OCI-LY1 (cell line): Measurements from ENCODE around the gene RPL18A.

Experiments
- H2AFZ ChIP-seq: fragments of 200-600 bp; sonication (generic), shearing (Covaris generic); 2 replicates; pipeline ENCODE4 v1.6.0; 2014; ENCODE audit warnings: antibody characterized with exemption, mild to moderate bottlenecking, low read length
- H3F3A ChIP-seq: fragments of 200-600 bp; sonication (generic), shearing (Covaris generic); 2 replicates; pipeline ENCODE4 v1.6.0; 2014; ENCODE audit warnings: mild to moderate bottlenecking, antibody characterized with exemption, low read length, moderate library complexity; ENCODE audit not compliant: insufficient read depth
- H3K27ac ChIP-seq: fragments of 200-600 bp; sonication (generic); 2 replicates; pipeline ENCODE4 v1.5.1; 2014; ENCODE audit warnings: low read length, mixed run types, mild to moderate bottlenecking, low read depth; ENCODE audit not compliant: poor library complexity, severe bottlenecking
- H3K27me3 ChIP-seq: fragments of 200-600 bp; sonication (generic); 2 replicates; pipeline ENCODE4 v1.6.0; 2014; ENCODE audit warnings: antibody characterized with exemption, mild to moderate bottlenecking, low read length, moderate library complexity; ENCODE audit not compliant: insufficient read depth
- H3K36me3 ChIP-seq: fragments of 200-600 bp; sonication (generic); 2 replicates; pipeline ENCODE4 v1.6.1; 2014; ENCODE audit warnings: mild to moderate bottlenecking, antibody characterized with exemption, low read length, moderate library complexity, mixed read lengths; ENCODE audit not compliant: insufficient read depth
- H3K4me1 ChIP-seq: fragments of 200-600 bp; sonication (generic); 2 replicates; pipeline ENCODE4 v1.5.1; 2014; ENCODE audit warnings: mild to moderate bottlenecking, low read length, moderate library complexity; ENCODE audit not compliant: insufficient read depth, severe bottlenecking
- H3K4me2 ChIP-seq: fragments of 200-600 bp; sonication (generic), shearing (Covaris generic); 2 replicates; pipeline ENCODE4 v1.6.1; 2014; ENCODE audit warnings: low read length
- H3K4me3 ChIP-seq: fragments of 200-600 bp; sonication (generic); 2 replicates; pipeline ENCODE4 v1.5.1; 2014; ENCODE audit warnings: low read length, low read depth, mild to moderate bottlenecking, mixed read lengths; ENCODE audit not compliant: poor library complexity, severe bottlenecking
- H3K79me2 ChIP-seq: fragments of 200-600 bp; shearing (Covaris generic); 2 replicates; pipeline ENCODE4 v1.6.1; 2016; ENCODE audit warnings: mixed run types, low read length, mixed read lengths; ENCODE audit not compliant: insufficient read depth
- H3K9ac ChIP-seq: fragments of 200-600 bp; sonication (generic), shearing (Covaris generic); 2 replicates; pipeline ENCODE4 v1.6.1; 2014; ENCODE audit warnings: mild to moderate bottlenecking, low read length, mixed read lengths
- H3K9me2 ChIP-seq: fragments of 200-600 bp; sonication (generic), shearing (Covaris generic); 2 replicates; pipeline ENCODE4 v1.6.1; 2014; ENCODE audit warnings: low read depth, mild to moderate bottlenecking, low read length, mixed read lengths
- H3K9me3 ChIP-seq: fragments of 200-600 bp; shearing (Covaris generic); 2 replicates; pipeline ENCODE4 v1.6.1; 2014; ENCODE audit warnings: low read length, mixed read lengths
- H4K20me1 ChIP-seq: fragments of 200-600 bp; sonication (generic), shearing (Covaris generic); 2 replicates; pipeline ENCODE4 v1.6.0; 2016; ENCODE audit warnings: mild to moderate bottlenecking, low read length; ENCODE audit not compliant: insufficient read depth
- EZH2 ChIP-seq: fragments of 200-600 bp; sonication (generic), shearing (Covaris generic); IDR thresholded peaks from 2 replicates; pipeline ENCODE4 v1.8.0; 2017; ENCODE audit warnings: borderline replicate concordance, mixed run types, mild to moderate bottlenecking, antibody characterized with exemption, low read length, moderate library complexity, mixed read lengths
- TF ChIP-seq, protein P1 (sequence below): fragments of 200-600 bp; sonication (generic), shearing (Covaris generic); IDR thresholded peaks from 2 replicates; pipeline ENCODE4 v1.5.1; 2017; ENCODE audit warnings: mild to moderate bottlenecking, antibody characterized with exemption, low read length, moderate library complexity, mixed read lengths

RPL18A gene

DNA sequence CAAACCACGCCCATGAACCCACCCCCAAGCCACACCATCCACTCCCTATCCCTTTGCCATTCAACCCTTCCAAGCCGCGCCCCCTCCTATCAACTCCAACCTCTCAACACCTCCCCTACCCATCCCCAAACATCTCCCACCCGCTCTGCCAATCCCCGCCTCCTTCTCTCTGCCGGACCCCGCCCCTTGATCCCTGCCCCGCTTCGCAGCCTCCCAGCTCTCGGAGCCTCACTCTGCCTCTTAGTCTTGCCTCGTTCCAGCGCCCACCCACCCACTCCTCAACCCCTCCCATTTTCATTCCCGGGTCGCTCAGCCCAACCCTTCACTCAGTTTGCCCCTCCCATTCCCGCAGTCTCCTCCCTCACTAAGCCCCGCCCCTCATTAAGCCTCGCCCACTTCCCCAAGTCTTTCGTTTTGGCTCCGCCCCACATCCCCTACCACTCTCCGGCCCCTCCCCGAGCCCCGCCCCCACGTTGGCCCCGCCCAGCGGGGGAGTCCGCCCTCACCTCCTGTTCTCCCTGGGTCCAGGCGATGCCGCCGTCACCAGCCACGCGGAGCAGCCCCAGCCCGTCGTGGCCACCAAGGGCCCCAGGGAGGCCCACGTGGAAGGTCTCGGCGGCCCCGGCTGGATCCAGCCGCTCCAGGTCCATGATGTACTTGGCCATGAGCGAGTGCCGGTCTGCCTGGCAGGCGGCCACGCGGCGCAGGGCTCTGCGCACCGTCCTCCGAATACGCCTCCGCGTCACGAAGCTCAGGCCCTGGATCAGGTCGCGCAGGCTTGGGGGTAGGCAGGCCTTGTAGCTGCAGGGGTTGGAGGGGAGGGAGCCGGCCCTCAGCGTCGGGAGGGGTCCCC, 17.7 kb upstream of the RPL18A start:
- no peaks in the 10 kb centered on the region for H3K27me3 ChIP-seq
- H3K36me3 ChIP-seq: no peaks in the 10 kb centered on the region
- H3F3A ChIP-seq: no peaks in the 10 kb centered on the region
- no peak overlapping the region for H3K4me2 ChIP-seq
- H3K4me1 ChIP-seq: no peaks in the 10 kb centered on the region
- no peaks in the 10 kb centered on the region for H4K20me1 ChIP-seq
- no peaks in the 10 kb centered on the region for H3K9me2 ChIP-seq
- no peak overlapping the region for H3K9ac ChIP-seq
- H3K4me3 ChIP-seq: no peak overlapping the region
- no peak overlapping the region for H3K27ac ChIP-seq
- no peak overlapping the region for H2AFZ ChIP-seq
- H3K9me3 ChIP-seq: no peaks in the 10 kb centered on the region
- TF ChIP-seq EZH2: no peak
- TF ChIP-seq, protein P1, sequence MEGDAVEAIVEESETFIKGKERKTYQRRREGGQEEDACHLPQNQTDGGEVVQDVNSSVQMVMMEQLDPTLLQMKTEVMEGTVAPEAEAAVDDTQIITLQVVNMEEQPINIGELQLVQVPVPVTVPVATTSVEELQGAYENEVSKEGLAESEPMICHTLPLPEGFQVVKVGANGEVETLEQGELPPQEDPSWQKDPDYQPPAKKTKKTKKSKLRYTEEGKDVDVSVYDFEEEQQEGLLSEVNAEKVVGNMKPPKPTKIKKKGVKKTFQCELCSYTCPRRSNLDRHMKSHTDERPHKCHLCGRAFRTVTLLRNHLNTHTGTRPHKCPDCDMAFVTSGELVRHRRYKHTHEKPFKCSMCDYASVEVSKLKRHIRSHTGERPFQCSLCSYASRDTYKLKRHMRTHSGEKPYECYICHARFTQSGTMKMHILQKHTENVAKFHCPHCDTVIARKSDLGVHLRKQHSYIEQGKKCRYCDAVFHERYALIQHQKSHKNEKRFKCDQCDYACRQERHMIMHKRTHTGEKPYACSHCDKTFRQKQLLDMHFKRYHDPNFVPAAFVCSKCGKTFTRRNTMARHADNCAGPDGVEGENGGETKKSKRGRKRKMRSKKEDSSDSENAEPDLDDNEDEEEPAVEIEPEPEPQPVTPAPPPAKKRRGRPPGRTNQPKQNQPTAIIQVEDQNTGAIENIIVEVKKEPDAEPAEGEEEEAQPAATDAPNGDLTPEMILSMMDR: no peak
- H3K79me2 ChIP-seq: no peaks in the 10 kb centered on the region

DNA sequence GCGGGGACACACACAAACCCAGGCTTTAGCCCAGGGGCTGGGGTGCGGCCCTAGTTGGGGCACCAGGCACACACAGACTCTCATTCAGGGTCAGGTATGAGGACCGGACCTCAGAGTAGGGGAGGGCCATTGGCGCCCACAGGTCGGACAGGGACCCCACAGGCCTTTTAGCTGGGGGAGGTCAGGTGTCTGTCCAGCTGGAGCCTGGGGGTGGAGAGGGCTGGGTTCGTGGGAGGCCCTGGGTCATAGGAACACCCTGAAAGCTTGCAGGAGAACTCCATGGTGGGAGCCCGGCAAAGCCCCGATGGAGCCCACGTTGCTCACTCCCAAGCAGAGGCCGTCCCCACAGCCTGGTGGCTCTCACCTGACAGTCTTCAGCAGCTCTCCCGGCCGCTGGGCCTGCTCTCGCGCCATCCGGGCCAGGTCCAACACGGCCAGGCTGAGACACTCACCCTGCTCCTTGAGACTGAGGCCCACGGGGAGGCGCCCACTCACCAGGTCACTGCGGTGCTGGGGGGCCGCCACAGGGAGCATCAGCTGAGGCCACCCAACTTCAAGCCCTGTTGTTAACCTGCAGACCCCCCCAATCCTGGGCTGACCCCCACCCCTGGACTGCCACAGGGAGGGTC, 16.9 kb upstream of the RPL18A start:
- Histone ChIP-seq H3K27me3 (no peaks in the 10 kb centered on the region), H3K79me2 (no peaks in the 10 kb centered on the region), H2AFZ (no peak overlapping the region), H3K4me1 (peaks cover 6% of the 10 kb centered on the region), H4K20me1 (no peaks in the 10 kb centered on the region), H3K9me3 (no peaks in the 10 kb centered on the region), H3K9ac (no peak overlapping the region), H3K27ac (no peak overlapping the region), H3F3A (no peaks in the 10 kb centered on the region), H3K4me3 (no peak overlapping the region), H3K4me2 (no peak overlapping the region), H3K9me2 (no peaks in the 10 kb centered on the region), H3K36me3 (no peaks in the 10 kb centered on the region)
- no peak for TF ChIP-seq EZH2
- TF ChIP-seq, protein P1: no peak

DNA sequence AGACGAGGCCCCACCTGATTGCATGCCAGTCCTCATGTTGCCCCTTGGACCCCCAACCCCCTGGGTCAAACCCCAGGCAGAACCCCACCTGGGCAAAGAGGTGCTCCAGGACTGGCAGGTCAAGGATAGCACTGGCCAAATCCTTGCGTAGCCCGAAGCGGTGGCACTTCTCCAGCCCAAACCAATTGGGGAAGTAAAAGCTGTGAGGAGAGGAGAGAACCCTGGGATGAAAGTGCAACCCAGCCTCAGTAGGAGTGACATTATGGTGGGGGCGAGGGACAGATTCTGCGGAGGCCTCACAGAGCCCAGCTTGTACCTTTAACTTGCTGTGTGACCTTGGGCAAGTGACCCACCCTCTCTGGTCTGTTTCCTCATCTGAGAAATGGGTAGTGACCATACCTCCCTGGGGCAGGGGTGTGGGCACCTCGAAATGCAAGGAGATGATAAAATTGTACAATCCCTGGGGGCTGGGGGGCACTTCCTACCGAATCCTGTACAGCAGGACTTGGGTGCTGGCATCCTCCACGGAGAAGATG, 16.4 kb upstream of the RPL18A start:
- no peak for TF ChIP-seq EZH2
- TF ChIP-seq, protein P1: no peak
- Histone ChIP-seq H3K9me2 (no peaks in the 10 kb centered on the region), H2AFZ (no peak overlapping the region), H3K27me3 (no peaks in the 10 kb centered on the region), H3K36me3 (no peaks in the 10 kb centered on the region), H3K9ac (no peak overlapping the region), H3K4me2 (no peak overlapping the region), H3F3A (no peaks in the 10 kb centered on the region), H3K9me3 (no peaks in the 10 kb centered on the region), H3K27ac (no peak overlapping the region), H3K4me3 (no peak overlapping the region), H3K4me1 (peaks cover 11% of the 10 kb centered on the region), H4K20me1 (no peaks in the 10 kb centered on the region), H3K79me2 (no peaks in the 10 kb centered on the region)
